Measurements from ENCODE around the gene DTWD2.

- TF ChIP-seq CTCF (IDR thresholded peaks at IDR 0.05) (no peak), POLR2A (IDR thresholded peaks at IDR 0.05) (no peak)
Observed at GRCh38 chr5:119017994-119018393, 29.6 kb upstream of the DTWD2 start.
